T-helper 17 cell (primary cell): ENCODE results near the gene GTF2H4. TPM values are rescaled to one million over a fixed set of nuclear protein-coding genes. Genes with fewer than 3 reads are reported as not detected.

Source experiments
- ATAC-seq: fragments of 150-1000 bp; cut with Tn5 transposase; 2 replicates; pipeline ENCODE4 v1.10.0; 2021; ENCODE audit warnings: mild to moderate bottlenecking, moderate library complexity
- DNase-seq, 3 donors: peaks; one replicate each; pipeline versions ENCODE4 v3.0.0 to v3.0.0-alpha.2; 2020 to 2021
- H3K9me3 ChIP-seq: one replicate; pipeline ENCODE4 v1.7.0; 2013; ENCODE audit warnings: low read length, mild to moderate bottlenecking; ENCODE audit not compliant: control insufficient read depth, poor library complexity, severe bottlenecking
- H3K27ac Mint-ChIP-seq: one replicate; pipeline ENCODE4 v1.8.0; 2022; ENCODE audit warnings: mild to moderate bottlenecking, moderate library complexity, mixed read lengths
- H3K27me3 Mint-ChIP-seq: one replicate; pipeline ENCODE4 v1.8.0; 2022; ENCODE audit warnings: mixed read lengths
- H3K36me3 Mint-ChIP-seq: one replicate; pipeline ENCODE4 v1.8.0; 2022; ENCODE audit warnings: low read depth, mixed read lengths
- H3K4me1 Mint-ChIP-seq: one replicate; pipeline ENCODE4 v1.8.0; 2022; ENCODE audit warnings: mild to moderate bottlenecking, mixed read lengths
- H3K4me3 Mint-ChIP-seq: one replicate; pipeline ENCODE4 v1.8.0; 2022; ENCODE audit warnings: mild to moderate bottlenecking, moderate library complexity, mixed read lengths
- total RNA-seq, 4 donors: library from RNA in 2 of 4; stranded (reverse) in 2 of 4; gene quantifications; one replicate each; pipeline ENCODE4 v1.2.3 and lab custom pipeline; 2022 to 2026

The GTF2H4 gene
- total RNA-seq, 2 donors from 2014 or later, result 11.6 to 19.7 TPM

DNA sequence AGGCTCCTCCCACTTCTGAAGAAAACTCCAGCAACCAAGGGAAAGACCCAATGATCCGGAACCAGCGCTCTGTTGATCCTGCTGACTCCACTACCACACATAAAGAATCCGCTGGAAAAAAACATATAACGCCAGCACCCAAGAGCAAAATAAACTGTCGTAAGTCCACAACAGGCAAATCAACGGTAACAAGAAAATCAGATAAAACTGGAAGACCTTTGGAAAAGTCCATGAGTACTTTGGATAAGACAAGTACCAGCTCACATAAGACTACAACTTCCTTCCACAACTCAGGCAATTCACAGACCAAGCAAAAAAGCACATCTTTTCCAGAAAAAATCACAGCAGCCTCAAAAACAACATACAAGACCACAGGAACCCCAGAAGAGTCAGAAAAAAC lies 40.8 kb downstream of the GTF2H4 start:
- no peaks in the 10 kb centered on the region for H3K9me3 ChIP-seq
- H3K27ac Mint-ChIP-seq, result no peak overlapping the region
- peaks cover 60% of the 10 kb centered on the region for H3K27me3 Mint-ChIP-seq
- no peak for DNase-seq
- H3K36me3 Mint-ChIP-seq, result no peaks in the 10 kb centered on the region
- no peak for ATAC-seq
- peaks cover under 1% of the 10 kb centered on the region for H3K4me1 Mint-ChIP-seq
- no peak overlapping the region for H3K4me3 Mint-ChIP-seq

DNA sequence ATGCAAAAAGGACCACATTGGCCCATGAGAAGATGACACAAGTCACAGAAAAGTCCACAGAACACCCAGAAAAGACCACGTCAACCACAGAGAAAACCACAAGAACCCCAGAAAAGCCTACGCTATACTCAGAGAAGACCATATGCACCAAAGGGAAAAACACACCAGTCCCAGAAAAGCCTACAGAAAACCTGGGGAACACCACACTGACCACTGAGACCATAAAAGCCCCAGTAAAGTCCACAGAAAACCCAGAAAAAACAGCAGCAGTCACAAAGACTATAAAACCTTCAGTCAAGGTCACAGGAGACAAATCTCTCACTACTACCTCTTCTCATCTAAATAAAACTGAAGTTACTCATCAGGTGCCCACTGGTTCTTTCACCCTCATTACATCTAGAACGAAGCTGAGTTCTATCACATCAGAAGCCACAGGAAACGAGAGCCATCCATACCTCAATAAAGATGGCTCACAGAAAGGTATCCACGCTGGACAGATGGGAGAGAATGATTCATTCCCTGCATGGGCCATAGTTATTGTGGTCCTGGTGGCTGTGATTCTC lies 44.0 kb downstream of the GTF2H4 start:
- Mint-ChIP-seq H3K27me3 (peaks cover 34% of the 10 kb centered on the region), H3K27ac (no peak overlapping the region), H3K4me1 (peaks cover 7% of the 10 kb centered on the region), H3K36me3 (no peaks in the 10 kb centered on the region), H3K4me3 (no peak overlapping the region)
- H3K9me3 ChIP-seq, result no peaks in the 10 kb centered on the region
- no peak for ATAC-seq
- DNase-seq, result no peak

DNA sequence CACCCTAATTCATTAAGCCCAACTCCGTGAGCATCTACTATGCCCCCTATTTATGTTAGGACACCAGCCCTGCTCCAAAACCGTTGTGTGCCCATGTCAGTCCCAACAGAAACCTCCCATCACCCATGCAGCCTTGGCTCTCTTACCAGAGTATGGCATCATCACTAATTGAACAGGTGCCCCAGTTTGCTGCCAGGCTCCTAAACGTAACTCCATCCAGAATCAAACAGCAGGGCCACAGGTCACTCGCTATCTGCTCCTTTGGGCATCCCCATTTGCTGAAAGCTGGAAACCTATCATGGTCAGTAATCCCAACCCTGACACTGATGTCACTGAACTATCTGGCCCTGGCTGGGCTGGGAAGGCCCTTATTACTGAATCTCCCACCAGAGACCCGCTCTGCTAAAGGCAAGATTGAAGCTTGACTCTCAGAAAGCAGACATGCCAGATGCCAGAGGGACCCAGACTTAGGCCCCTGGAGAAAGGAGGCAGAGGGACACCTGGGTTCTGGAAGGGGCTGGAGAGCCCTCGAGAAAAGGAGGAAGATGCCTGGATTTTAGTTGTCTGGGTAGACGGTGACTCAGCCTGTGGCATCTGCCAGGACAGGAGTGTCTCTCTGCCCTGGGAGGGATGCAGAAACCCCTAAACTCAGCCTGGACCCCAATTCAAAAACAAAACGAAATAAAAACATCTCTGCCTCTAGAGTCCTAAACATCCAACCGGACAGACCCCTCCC lies 46.8 kb downstream of the GTF2H4 start:
- Mint-ChIP-seq H3K27me3 (peaks cover 31% of the 10 kb centered on the region), H3K27ac (no peak overlapping the region)

DNA sequence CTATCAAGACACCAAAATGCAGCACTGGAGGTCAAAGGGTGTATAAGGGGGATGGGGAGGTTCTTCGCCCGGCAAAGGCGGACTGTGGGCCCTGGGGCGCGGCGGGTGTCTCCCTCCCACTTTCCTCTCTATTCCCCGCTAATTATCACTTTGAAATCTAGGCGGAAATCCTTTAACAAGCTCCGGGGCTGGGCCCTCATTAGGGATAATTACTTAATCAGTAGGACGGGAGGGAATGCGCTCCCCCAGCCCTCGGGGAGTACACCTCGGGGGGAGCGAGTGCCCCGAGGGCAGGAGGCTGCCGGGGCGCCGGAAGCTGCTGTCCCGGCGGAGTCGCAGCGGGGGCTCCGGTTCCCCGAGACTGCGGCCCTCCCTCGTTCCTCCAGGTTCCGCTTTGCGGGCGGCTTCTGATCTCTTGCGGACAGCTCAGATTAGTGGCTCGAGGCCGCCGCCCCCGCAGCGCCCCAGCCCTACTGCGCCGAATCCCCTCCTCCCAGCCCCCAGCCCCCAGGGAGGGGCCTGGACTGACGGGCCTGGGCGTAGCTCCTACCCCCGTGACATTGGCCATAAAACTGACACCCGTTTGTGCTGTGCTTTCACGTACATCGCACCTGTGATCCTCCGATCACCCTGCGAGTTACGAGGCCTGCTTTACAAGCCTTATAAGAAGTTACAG lies 47.5 kb downstream of the GTF2H4 start:
- Mint-ChIP-seq H3K4me1 (peaks cover 9% of the 10 kb centered on the region), H3K4me3 (peak overlapping the region; percentile 90), H3K36me3 (no peaks in the 10 kb centered on the region), H3K27ac (peak overlapping the region; percentile 34), H3K27me3 (peaks cover 31% of the 10 kb centered on the region)
- DNase-seq, result peak; percentile 15 to 49 (median 43)
- ATAC-seq, result peak; percentile 82
- no peaks in the 10 kb centered on the region for H3K9me3 ChIP-seq

More for the DNA sequence above, 46.8 kb downstream of the GTF2H4 start:
- Mint-ChIP-seq H3K36me3 (no peaks in the 10 kb centered on the region), H3K4me3 (peak overlapping the region; percentile 90), H3K4me1 (peaks cover 9% of the 10 kb centered on the region)
- DNase-seq, result no peak
- peak; percentile 6 for ATAC-seq
- no peaks in the 10 kb centered on the region for H3K9me3 ChIP-seq

DNA sequence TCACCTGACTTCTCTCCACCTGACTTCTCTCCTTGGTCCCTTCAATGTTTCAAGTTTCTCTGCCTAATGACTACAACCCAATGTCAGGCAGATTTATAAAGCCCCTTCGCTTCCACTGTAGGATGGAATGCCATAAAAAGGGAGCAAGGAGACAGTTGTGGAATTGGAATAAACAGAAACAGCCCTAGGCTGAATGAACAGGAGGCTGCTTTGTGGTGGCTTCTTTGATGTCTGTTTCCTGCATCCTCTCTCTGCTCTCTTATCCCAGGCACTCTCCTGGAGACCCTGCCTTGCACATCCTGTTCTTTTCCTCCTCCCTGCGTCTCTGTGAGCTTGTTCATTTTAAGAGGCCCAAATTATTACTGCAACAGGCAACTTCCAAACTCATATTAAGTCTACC lies 49.7 kb downstream of the GTF2H4 start:
- H3K9me3 ChIP-seq, result no peaks in the 10 kb centered on the region
- no peaks in the 10 kb centered on the region for H3K36me3 Mint-ChIP-seq
- H3K27me3 Mint-ChIP-seq, result peaks cover 26% of the 10 kb centered on the region
- no peak for ATAC-seq
- H3K27ac Mint-ChIP-seq, result peak overlapping the region; percentile 70
- H3K4me1 Mint-ChIP-seq, result peaks cover 13% of the 10 kb centered on the region
- DNase-seq, result no peak
- no peak overlapping the region for H3K4me3 Mint-ChIP-seq

DNA sequence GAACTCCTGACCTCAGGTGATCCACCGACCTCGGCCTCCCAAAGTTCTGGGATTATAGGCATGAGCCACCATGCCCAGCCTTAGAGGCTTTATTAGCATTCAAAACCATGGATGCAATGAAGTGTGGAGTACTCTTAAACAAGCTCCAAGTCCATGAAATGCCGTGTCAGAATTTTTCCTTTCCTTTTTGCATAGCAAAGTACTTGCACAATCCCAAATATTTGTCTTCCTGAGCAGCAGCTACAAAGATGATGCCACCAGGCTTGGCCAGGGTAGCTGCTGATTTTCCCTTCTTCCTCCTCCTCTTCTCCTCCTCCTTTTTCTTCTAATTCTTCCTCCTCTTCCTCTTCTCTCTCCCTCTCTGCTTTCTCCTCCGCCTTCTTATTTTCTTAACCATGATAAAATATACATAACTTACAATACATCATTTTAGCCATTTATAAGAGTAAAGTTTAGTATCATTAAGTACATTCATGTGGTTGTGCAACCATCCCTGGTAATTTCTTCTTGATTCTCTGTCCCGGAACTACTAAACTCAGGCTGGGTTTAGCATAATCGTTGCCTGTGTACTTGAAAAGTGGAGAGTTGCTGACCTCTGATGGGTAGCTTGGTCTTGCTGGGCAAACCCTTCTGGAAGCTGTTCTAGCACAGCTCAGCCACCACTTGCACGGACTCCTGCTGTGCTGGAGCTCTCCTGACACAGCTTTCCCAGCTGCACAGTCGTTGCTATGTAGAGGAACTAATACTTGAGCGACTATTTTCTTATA lies 53.1 kb downstream of the GTF2H4 start:
- ATAC-seq, result no peak
- H3K4me3 Mint-ChIP-seq, result no peak overlapping the region
- peaks cover 47% of the 10 kb centered on the region for H3K27me3 Mint-ChIP-seq
- H3K4me1 Mint-ChIP-seq, result peaks cover 18% of the 10 kb centered on the region
- no peak overlapping the region for H3K27ac Mint-ChIP-seq
- H3K36me3 Mint-ChIP-seq, result peaks cover under 1% of the 10 kb centered on the region
- DNase-seq, result no peak
- H3K9me3 ChIP-seq, result no peaks in the 10 kb centered on the region

DNA sequence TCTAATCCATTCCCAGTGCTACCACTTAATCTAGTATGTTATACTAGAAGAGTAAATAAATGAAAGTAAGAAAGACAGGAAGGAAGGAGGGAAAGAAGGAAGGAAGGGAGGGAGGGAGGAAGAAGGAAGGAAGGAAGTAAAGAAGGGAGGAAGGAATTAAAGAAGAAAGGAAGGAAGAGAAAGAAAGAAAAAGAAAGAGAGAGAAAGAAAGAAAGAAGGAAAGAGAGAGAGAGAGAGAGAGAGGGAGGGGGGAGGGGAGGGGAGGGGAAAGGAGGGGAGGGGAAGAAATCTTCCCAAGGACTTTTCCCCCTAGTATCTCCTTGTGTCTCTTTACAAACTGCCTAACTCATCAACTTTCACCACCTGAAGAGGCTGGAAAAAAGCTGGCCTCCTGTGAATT lies 54.7 kb downstream of the GTF2H4 start:
- no peak overlapping the region for H3K4me3 Mint-ChIP-seq
- ATAC-seq (no peak), DNase-seq (no peak)
- peaks cover 49% of the 10 kb centered on the region for H3K27me3 Mint-ChIP-seq
- no peaks in the 10 kb centered on the region for H3K9me3 ChIP-seq
- H3K36me3 Mint-ChIP-seq, result peaks cover 2% of the 10 kb centered on the region
- peaks cover 18% of the 10 kb centered on the region for H3K4me1 Mint-ChIP-seq
- H3K27ac Mint-ChIP-seq, result no peak overlapping the region

DNA sequence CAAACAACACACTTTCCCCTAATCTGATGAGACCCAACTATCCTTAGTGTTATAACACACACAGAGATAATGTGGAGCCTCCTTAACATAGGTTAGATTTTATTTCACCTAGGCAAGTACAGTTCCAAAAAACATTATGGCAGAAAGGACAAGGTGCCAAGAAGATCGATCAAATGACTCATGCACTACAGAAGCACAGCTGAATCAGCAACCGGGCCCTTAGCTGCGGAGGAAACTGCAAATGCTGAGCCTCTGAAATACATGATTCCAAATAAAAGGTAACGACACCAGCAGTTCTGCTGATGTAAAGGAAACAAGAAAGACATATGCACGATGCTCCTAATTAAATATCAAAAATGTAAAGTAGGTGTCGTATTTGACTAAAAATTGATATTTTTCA lies 55.6 kb downstream of the GTF2H4 start:
- Mint-ChIP-seq H3K36me3 (peaks cover 2% of the 10 kb centered on the region), H3K27ac (no peak overlapping the region), H3K27me3 (peaks cover 42% of the 10 kb centered on the region), H3K4me1 (peaks cover 18% of the 10 kb centered on the region), H3K4me3 (no peak overlapping the region)
- no peak for ATAC-seq
- DNase-seq, result no peak
- no peaks in the 10 kb centered on the region for H3K9me3 ChIP-seq

Other genes with a start within 250 kb of the GTF2H4 start
- gene DHX16, start 235.2 kb upstream of the GTF2H4 start, total RNA-seq, result 10 to 100 TPM; 23.5 to 25.6 TPM
- gene PPP1R18, start 221.6 kb upstream of the GTF2H4 start, total RNA-seq, result 100 to 1,000 TPM in 1 of 2 donors, 10 to 100 TPM in 1; 99.5 to 117 TPM
- gene NRM, start 217.2 kb upstream of the GTF2H4 start, total RNA-seq, result 1 to 10 TPM; 4.7 to 5.6 TPM
- 10 to 100 TPM; 37.4 to 46.5 TPM for gene MDC1, start 190.9 kb upstream of the GTF2H4 start, total RNA-seq
- 100 to 1,000 TPM; 104 to 108 TPM for gene TUBB, start 187.9 kb upstream of the GTF2H4 start, total RNA-seq
- 10 to 100 TPM; 25.6 to 39.0 TPM for gene FLOT1, start 165.5 kb upstream of the GTF2H4 start, total RNA-seq
- 10 to 100 TPM in 1 of 2 donors, 1 to 10 TPM in 1; 9.6 to 11.3 TPM for gene IER3, start 163.7 kb upstream of the GTF2H4 start, total RNA-seq
- 1 to 10 TPM; 1.8 to 5.6 TPM for gene DDR1, start 23.7 kb upstream of the GTF2H4 start, total RNA-seq
- gene VARS2, start 6.0 kb downstream of the GTF2H4 start, total RNA-seq, result 10 to 100 TPM; 24.4 to 30.5 TPM
- gene SFTA2, start 24.0 kb downstream of the GTF2H4 start, total RNA-seq, result not detected
- not detected for gene MUCL3, start 32.8 kb downstream of the GTF2H4 start, total RNA-seq
- not detected for gene MUC21, start 75.5 kb downstream of the GTF2H4 start, total RNA-seq
- gene MUC22, start 102.3 kb downstream of the GTF2H4 start, total RNA-seq, result not detected
- gene C6orf15, start 204.4 kb downstream of the GTF2H4 start, total RNA-seq, result not detected
- not detected for gene PSORS1C1, start 206.6 kb downstream of the GTF2H4 start, total RNA-seq
- gene CDSN, start 212.2 kb downstream of the GTF2H4 start, total RNA-seq, result not detected
- not detected for gene PSORS1C2, start 230.9 kb downstream of the GTF2H4 start, total RNA-seq
- 10 to 100 TPM; 17.9 to 18.0 TPM for gene CCHCR1, start 249.6 kb downstream of the GTF2H4 start, total RNA-seq